H54 (cell line): ENCODE measurements around the gene TBL1Y.
"Not testable (repeated sequence)": the region's sequence is repeated elsewhere in the genome, so short reads cannot be mapped to it uniquely, and the experiment has no call there.

ENCODE experiments used
- DNase-seq: peaks from one replicate; pipeline ENCODE4 v3.0.0; 2011; ENCODE audit warnings: low spot score, mixed read lengths; ENCODE audit not compliant: insufficient read length
- FAIRE-seq: peaks from 3 replicates; lab custom pipeline; 2011; peaks lifted over from hg19 to GRCh38; lab: Jason Lieb, UNC
- POLR2A ChIP-seq: IDR thresholded peaks from 2 replicates; pipeline ENCODE4 v1.6.1; 2011; ENCODE audit warnings: low read depth, mild to moderate bottlenecking, low read length

The TBL1Y gene

DNA sequence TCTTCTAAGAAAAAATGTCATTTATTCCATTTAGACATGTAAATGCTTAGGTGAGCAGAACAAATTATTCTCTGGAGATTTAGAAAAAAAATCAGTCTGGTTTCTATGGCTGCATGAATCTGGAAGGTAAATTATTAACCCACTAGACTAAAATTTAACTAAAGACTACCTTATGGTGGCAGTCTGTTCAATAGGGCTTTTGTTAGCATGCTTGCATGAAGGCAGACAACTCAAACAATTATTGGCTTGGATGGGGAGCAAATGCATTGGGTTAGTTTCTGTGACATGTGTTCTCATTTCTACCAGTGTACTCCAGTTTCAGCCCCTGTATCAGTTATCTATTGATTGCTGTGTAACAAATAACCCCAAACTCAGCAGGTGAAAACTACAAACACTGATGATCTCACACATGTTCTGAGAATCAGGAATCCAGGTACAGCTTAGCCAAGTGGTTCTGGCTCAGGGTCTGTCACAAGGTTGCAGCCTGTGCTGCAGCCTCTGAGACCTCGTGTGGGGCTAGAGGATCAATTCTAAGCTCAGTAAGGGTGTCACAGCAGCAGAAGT, 87.1 kb downstream of the TBL1Y start:
- TF ChIP-seq POLR2A: no peak
- DNase-seq (no peak), FAIRE-seq (no peak)

DNA sequence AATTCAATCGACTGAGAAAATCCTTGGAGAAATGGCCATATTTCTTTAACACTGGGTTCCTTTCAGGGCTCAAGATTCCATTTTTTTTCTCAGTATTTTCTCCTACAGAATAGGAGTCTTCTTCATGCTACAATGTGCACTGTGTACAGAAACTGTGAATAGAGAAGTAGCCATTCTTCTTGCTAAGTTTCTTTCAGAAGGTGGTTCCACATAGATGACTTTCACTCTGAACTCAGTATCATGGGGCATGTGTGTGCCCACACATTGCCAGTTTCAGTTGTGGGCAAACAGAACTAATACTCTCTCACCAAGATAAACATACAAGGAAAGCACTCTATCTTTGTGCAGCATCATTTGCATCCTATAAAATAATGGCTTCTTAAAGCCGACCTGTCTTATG, 89.4 kb downstream of the TBL1Y start:
- no peak for FAIRE-seq
- TF ChIP-seq POLR2A: no peak
- no peak for DNase-seq

DNA sequence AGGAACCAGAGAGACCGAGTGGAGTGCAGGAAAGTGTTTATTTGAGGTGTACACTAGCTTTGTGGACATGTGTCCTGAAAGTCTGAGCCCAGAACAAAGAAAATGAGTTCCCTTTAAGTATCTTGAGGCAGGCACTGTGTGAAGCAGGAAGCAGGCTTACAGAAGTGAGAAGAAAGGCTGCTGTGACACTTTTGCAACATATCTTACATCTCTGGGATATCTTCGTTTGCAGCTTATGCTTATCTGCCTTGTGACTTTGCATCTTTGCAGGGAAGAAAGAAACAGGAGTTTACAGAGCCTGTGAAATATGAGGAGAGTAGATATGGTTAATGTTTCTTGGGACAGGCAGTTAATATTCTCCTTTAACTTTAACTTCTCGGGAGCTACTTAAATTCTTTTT, 92.1 kb downstream of the TBL1Y start:
- no peak for FAIRE-seq
- DNase-seq: no peak
- no peak for TF ChIP-seq POLR2A

DNA sequence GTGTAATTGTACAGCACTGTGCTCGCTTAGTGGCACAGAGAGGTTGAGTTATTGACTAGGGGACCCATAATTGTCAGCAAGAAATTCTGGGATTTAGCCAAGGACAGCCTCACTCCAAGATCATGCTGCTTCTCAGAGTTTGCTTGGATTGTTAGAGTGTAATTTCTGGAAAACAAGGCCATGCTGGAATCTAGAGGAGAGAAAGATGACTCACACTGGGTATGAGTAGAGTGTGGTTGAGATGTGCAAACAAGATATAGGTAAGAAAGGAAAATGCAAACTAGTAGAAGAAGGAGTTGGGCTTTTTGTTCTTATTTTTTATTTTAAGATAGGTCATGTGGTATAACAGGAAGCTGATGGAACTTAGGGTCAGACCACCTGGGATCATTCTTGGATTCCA, 97.4 kb downstream of the TBL1Y start:
- no peak for DNase-seq
- TF ChIP-seq POLR2A: no peak
- FAIRE-seq: no peak

DNA sequence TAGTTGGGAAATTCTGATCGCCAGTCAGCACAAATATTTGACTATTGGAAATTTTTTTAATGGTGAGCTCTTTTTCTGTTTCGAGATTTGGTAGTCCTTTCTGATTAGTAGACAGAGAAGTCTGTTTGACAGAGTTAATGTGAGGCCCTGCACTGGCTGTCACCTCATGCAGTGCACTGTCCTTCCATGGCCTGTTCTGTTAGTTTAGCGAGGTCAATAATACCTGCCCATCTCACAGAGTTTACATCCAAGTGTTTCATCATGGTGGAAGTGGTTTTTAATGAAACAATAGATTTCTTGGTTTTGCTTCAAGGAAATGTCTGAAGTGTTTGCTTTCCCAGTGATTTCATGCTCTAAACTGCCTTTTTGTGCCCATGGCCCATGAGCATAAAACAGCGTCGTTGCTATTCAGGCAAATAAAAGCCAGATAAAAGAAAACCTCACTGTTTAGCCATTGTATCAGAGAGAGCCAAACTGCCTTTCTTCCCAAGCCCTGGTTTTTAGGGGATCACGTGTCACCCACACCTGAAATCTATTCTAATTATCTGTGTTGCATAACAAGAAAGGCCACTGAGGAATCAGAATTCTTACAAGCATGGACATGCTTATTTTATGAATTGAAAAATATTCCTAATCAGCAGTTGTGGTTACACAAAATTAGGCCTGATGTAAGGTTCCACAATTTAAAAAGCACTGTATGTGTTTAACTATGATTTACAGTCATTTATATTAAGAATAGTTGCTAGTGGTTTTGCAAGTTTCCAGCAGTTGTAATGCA, 98.3 kb downstream of the TBL1Y start:
- DNase-seq: no peak
- no peak for FAIRE-seq
- TF ChIP-seq POLR2A: no peak

DNA sequence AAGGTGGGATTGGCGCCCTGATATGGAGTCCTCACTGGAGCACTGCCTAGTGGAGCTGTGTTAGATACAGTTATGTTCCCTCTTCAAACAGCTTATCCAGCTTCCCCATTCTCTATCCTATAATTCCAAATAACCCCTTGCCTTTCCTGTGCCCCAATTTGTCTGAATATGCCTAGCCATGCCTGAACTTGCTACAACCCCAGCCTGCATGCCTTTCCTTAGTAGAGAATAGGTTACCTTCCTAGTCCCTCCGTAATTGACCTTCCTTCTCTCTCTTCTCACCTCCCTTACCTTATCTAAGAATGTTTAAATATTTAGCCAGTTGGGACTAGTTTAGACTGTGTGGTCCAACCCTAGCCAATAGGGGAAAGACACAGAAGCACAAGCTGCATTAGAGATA, 102.6 kb downstream of the TBL1Y start:
- no peak for TF ChIP-seq POLR2A
- FAIRE-seq: no peak
- DNase-seq: no peak

DNA sequence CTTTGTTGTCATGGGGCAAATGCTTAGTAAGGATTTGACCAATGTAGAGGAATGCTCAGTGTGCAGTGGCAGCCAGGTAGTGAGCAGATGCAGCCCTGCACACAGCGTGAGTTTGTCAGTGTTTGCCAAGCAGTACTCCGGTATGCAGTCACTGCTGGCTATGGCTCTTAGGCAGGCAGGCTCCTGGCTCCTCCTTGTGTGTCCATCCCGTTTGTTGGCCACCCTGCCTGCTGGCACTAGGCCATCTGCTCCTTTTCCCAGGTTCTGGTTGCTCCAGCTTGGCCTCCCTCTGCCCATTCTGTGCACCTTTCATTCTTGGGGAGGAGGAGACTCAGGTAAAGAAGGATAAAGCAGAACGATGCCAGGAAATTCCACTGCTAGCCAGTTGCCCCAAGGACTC, 106.0 kb downstream of the TBL1Y start:
- FAIRE-seq (no peak), DNase-seq (no peak)
- TF ChIP-seq POLR2A: no peak

DNA sequence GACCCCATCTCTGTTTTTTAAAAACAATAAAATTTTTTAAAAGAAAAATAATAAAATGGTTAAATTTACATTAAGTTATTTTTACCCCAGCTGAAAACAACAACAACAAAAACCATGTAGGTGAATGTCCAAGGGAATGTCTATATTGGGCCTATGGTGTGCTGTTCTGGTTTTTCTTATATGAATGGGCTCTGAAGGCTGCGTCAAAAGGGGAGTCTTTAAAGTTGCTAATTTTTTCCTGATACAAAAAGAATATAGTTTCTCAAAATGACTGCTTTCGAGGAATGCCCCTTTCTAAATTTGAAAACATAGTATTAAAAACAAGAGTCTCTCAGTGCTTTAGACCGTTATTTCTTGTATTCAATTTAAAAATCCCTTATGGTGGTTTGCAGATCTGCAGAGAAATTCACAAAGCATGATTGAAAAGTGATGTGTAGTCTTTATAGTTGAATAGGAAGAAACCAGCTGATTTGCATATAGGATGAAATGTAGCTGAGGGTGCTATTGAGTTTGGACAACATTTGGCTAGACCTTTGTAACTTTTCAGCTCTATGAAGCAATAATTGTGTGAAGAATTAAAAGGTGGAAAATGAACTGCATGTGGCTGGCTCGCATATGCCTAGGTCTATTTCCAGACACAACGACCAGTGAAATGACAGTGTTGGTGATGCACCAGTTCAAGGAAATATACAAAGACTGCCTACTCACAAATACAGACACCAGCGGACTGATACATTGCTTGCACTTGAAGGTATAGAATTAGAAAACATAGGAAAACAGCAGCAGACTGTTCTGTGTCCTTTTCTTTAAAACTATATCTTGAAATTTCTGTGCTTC, 107.0 kb downstream of the TBL1Y start:
- TF ChIP-seq POLR2A: no peak
- FAIRE-seq (no peak), DNase-seq (no peak)

DNA sequence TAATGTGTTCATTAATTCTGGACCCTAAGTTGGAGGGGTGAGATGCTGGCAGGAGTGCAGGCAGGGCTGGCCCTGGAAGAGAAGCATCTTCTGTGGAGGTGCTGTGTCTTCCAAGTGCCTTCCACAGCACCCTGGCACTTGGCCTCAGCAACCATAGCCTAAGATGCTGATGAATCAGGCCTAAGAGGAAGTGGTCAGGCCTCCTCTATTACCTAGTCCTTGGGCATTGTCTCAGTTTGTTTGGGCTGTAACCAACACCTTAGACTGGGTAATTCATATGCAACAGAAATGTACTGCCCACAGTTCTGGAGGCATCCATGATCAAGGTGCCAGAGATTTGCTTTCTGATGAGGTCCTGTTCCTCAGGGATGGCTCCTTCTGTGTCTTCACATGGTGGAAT, 128.5 kb downstream of the TBL1Y start:
- no peak for DNase-seq
- FAIRE-seq: no peak
- TF ChIP-seq POLR2A: no peak

DNA sequence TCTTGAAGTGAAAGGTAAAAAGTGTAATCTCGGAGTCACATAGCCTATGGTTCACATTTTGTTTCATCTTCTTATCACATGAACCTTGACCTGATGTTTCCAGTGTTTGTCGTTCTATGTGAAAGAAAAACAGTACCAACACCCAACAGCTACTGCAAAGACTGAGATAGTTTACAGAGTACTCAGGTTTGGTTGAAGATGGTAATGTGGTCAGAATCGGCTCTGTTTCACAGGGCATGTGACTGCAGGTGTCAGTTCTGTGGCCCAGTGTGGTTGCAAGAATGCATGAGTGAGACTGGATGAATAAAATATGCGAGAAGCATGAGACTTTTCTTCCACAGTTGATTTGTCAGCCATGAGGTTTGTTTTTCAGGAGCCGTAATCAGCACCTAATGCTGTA, 130.2 kb downstream of the TBL1Y start:
- no peak for DNase-seq
- no peak for TF ChIP-seq POLR2A
- FAIRE-seq: no peak

DNA sequence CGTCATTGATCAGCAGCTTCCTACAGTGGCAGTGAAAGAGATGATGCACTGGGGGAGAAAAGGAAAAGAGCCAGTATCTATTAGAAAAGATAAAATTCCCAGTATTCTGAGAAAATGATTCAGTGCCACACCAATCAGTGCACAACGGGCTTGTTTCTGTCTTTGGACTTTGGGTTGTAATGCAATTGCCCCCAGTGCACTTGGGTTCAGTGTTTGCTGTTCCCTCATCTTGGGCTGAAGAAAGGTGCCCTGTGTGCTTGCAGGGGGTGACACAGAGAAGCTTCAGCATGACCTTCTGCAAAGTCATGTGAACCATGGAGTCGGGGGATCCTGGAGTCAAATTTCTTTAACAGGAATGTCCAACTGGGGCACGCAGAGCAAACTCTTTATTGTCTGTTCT, 131.5 kb downstream of the TBL1Y start:
- FAIRE-seq (no peak), DNase-seq (no peak)
- TF ChIP-seq POLR2A: no peak

DNA sequence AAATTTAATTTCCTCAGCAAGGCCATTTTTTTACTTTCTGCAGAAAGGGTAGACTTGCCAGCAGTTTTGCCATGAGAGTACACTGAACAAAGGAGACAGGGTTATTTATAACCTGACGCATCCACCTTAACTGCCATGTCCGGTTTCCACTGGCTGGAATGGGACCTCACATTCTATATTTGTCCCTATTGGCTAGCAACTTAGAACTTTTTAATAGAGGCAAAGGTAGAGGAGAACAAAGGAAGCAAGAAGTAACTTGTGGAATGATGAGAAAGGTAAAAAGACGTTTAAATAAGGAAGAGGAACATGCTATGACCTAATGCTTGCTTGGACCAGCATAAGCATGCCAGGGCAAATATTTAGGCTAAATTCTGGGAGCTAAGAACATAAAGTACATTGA, 142.0 kb downstream of the TBL1Y start:
- not testable (repeated sequence) for DNase-seq, FAIRE-seq

DNA sequence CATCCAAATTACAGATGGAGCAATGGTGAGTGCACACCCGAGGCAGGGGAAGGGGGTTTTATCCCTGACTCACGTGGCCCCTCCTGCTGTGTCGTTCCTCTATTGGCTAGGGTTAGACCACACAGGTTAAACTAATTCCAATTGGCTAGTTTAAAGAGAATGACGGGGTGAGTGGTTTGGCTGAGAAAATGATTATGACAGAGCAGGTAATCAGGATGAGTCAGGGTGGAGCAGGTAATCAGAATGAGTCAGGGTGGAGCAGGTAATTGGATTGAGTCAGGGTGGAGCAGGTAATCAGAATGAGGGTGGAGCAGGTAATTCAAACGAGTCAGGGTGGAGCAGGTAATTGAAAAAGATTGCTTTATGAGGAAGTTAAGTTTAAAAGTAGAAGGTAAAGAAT, 146.4 kb downstream of the TBL1Y start:
- DNase-seq (no peak), FAIRE-seq (no peak)
- no peak for TF ChIP-seq POLR2A

DNA sequence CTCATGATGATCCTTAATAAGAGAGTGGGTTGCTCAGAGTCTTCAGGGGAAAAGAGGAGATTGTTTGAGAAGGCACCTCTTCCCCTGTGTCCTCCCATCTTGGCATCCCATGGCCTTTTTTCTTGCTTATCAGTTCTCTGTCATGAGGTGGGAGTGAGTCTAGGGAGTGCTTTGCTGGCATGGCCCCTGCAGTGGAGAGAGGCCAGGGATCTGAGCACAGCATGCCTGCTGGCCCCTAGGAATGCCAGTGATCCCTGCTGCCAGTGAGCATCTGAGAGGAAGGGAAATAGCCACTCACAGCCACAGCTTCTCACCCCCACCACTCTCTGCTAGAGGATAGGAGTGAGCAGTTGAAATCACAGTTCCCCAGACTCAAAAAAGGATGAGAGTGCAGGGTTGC, 168.2 kb downstream of the TBL1Y start:
- DNase-seq: no peak
- FAIRE-seq: no peak
- no peak for TF ChIP-seq POLR2A

DNA sequence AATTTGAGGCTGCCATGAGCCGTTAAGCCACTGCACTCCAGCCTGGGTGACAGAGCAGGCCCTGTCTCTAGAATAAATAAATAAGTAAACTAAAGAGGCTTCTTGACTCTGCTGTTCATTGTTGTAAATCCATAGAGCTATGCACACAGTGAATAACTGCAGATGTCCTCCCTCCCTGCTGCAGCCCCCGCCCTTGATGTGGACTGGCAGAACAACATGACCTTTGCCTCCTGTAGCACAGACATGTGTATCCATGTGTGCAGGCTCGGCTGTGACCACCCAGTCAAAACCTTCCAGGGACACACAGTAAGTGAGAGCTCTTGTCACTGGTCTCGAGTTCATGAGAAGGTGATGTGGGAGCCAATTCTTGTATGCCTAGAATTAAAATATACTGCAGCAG, 170.1 kb downstream of the TBL1Y start:
- DNase-seq, FAIRE-seq: not testable (repeated sequence)
